ENCODE data around the gene POLR3A. TPM values are rescaled to one million over a fixed set of nuclear protein-coding genes. Genes with fewer than 3 reads are reported as not detected.
A peak's percentile ranks its signal among the peaks of the same experiment; 100 is the strongest.

Gene POLR3A
- total RNA-seq, 1 donor from 2014 or later, result 27.5 TPM

DNA sequence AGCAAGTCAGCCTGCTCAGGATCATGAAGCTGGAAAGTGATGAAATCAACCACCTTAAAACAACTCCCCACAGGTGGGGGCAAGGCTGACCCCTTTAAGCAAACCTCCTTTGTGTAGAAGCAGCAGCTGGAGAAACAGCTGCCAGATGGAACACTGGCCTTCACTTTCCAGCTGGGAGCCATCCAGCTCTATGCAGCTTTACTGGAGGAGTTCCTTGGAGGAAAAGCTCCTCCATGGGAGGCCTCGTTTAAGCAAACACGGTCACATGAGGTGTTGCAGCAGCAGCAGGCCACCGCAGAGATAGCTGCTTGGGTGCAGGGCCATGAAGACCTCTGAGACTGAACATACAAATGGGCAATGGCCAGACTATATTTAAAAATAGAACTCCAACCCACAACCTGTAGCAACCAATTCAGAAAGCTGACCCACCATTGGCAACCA is 89.7 kb downstream of the POLR3A start:
- Mint-ChIP-seq H3K4me1 (ENCODE audit: low read depth) (peaks cover 11% of the 10 kb centered on the region), H3K27me3 (no peaks in the 10 kb centered on the region), H3K4me3 (ENCODE audit: low read depth) (no peak overlapping the region), H3K9me3 (ENCODE audit: low read depth) (no peaks in the 10 kb centered on the region), H3K27ac (no peak overlapping the region), H3K36me3 (ENCODE audit: insufficient read depth) (no peaks in the 10 kb centered on the region)
- no peak for DNase-seq (ENCODE audit: low spot score, unreplicated experiment)
- TF ChIP-seq, protein P1, sequence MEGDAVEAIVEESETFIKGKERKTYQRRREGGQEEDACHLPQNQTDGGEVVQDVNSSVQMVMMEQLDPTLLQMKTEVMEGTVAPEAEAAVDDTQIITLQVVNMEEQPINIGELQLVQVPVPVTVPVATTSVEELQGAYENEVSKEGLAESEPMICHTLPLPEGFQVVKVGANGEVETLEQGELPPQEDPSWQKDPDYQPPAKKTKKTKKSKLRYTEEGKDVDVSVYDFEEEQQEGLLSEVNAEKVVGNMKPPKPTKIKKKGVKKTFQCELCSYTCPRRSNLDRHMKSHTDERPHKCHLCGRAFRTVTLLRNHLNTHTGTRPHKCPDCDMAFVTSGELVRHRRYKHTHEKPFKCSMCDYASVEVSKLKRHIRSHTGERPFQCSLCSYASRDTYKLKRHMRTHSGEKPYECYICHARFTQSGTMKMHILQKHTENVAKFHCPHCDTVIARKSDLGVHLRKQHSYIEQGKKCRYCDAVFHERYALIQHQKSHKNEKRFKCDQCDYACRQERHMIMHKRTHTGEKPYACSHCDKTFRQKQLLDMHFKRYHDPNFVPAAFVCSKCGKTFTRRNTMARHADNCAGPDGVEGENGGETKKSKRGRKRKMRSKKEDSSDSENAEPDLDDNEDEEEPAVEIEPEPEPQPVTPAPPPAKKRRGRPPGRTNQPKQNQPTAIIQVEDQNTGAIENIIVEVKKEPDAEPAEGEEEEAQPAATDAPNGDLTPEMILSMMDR (IDR thresholded peaks at IDR 0.05; ENCODE audit: unreplicated experiment), result no peak

DNA sequence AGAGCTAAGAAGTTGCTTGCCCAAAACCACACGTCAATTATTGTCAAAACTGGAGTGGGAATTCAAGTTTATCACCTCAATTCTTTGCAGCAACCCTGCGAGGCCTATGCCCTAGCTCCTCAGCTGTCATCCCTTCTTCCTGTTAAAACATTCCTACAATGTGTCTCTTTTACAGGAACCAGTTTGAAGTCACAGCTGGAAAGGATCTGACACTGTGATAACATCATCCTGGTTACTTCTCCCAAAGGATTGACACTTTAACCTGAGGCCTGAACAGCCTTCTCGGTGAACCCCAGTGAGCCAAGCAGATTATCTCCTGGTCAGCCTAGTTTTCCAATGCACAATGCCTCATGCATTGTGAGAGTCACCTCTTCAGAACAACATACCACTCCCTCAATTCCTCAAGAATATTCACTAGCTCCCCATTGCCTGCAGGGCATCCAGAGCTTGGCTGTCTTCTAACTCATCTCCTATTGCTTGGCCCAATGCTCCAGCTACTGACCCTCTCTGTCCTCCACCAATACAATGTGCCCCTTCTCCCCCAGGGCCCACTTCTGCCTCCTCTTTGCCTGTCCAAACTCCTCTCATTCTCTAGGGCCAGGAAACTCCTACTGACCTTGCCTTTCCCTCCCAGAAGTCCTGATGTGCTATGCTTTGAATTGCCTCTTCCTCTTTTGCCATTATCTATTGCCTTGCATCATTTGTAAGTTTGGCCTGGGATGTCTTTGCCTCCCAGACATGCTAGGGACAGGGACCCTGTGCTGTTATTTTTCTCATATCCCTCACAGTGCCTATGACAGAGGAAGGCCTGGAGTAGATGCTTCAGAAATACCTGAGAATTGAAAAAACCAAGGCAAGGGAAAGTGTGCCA is 92.4 kb downstream of the POLR3A start:
- no peaks in the 10 kb centered on the region for H3K36me3 Mint-ChIP-seq (ENCODE audit: insufficient read depth)
- no peak for DNase-seq (ENCODE audit: low spot score, unreplicated experiment)
- peaks cover 9% of the 10 kb centered on the region for H3K4me1 Mint-ChIP-seq (ENCODE audit: low read depth)
- no peak overlapping the region for H3K4me3 Mint-ChIP-seq (ENCODE audit: low read depth)
- no peak overlapping the region for H3K27ac Mint-ChIP-seq
- H3K27me3 Mint-ChIP-seq, result no peaks in the 10 kb centered on the region
- no peaks in the 10 kb centered on the region for H3K9me3 Mint-ChIP-seq (ENCODE audit: low read depth)
- TF ChIP-seq, protein P1 (IDR thresholded peaks at IDR 0.05; ENCODE audit: unreplicated experiment), result no peak

DNA sequence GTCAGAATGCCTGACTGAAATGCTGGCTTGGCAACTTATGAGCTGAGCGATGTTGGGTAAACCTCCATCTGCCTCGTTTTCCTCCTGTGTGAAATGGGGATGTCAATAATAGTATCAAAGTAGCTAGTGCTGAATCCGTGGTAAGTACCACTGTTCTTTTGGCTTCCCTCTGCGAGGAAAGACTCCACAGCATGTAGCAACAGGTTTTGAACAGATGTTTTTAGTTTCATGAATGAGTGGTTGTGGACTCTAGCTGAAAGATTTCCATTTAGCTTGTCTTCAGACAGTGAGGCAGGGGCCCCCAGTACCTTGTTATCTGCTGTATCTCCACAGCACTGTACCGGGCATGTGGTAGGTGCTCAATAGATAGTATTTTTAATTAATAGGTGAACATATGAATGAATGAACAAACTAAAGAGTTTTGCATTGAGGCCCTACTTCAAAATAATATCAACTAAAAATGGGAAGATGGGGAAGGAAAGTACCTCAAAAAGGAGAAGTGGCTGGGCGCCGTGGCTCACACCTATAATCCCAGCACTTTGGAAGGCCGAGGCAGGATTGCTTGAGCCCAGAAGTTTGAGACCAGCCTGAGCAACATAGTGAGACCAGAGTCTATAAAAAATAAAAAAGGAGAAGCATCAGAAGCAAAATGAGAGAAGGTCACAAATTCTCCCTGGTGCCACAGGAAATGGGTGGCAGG is 97.1 kb downstream of the POLR3A start:
- TF ChIP-seq, protein P1 (IDR thresholded peaks at IDR 0.05; ENCODE audit: unreplicated experiment), result no peak
- DNase-seq (ENCODE audit: low spot score, unreplicated experiment), result no peak
- Mint-ChIP-seq H3K4me1 (ENCODE audit: low read depth) (peaks cover 11% of the 10 kb centered on the region), H3K9me3 (ENCODE audit: low read depth) (no peaks in the 10 kb centered on the region), H3K4me3 (ENCODE audit: low read depth) (no peak overlapping the region), H3K27me3 (no peaks in the 10 kb centered on the region), H3K36me3 (ENCODE audit: insufficient read depth) (no peaks in the 10 kb centered on the region), H3K27ac (no peak overlapping the region)

DNA sequence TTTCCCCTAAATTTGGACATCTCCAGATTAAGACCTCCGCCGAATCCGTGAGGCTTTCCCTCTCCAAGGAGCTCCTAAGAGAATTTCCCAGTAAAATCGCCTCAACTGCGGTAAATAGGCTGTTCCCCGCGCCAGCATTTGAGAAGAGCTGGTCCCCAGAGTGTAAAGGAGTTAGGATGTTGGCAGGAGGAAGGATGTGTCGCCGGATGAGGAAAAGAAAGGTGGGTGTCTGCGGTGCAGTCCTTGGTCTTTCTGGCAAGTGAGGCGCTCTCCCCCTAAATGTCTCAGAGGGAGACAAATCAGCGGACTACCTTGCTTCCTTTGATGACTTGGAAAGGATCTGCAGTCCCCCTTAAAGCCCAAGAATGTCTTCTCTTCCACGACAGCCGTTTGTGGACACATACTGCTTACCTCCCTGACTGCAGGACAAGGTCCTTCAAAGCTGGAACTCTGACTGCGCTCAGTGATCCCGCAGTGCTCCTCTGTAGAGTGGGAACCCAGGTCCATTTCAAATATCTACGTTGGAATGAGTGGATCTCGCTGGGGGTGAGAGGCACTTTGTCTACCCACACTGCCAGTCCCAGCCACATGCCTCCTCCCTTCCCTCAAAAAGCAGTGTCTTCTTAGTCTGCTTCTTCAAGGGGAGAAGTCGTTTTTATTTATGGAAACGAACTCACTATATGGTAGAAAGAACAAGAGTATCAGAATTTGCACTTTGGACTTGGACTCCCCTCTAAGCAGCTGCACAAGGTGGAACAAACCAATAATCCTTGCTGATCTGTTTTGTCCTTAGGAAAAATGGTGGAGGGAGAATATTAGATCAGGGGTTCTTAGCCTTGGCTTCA is 101.7 kb downstream of the POLR3A start:
- no peaks in the 10 kb centered on the region for H3K36me3 Mint-ChIP-seq (ENCODE audit: insufficient read depth)
- H3K4me3 Mint-ChIP-seq (ENCODE audit: low read depth), result peak overlapping the region; percentile 77
- no peaks in the 10 kb centered on the region for H3K9me3 Mint-ChIP-seq (ENCODE audit: low read depth)
- DNase-seq (ENCODE audit: low spot score, unreplicated experiment), result no peak
- peak overlapping the region; percentile 72 for H3K27ac Mint-ChIP-seq
- TF ChIP-seq, protein P1 (IDR thresholded peaks at IDR 0.05; ENCODE audit: unreplicated experiment), result no peak
- no peaks in the 10 kb centered on the region for H3K27me3 Mint-ChIP-seq
- peaks cover 29% of the 10 kb centered on the region for H3K4me1 Mint-ChIP-seq (ENCODE audit: low read depth)

Data from progenitor cell of endocrine pancreas (in vitro differentiated cells).